Esophagus muscularis mucosa (tissue), 4 donors: ENCODE results near the gene KIRREL3. TPM values are rescaled to one million over a fixed set of nuclear protein-coding genes. Genes with fewer than 3 reads are reported as not detected.

Experiments used
- DNase-seq: peaks from one replicate; pipeline ENCODE4 v3.0.0-alpha.2; 2017; ENCODE audit errors: extremely low spot score
- H3K27ac ChIP-seq, 4 donors: fragments of 200-600 bp; sonication (generic); replicated peaks in 1 of 4; 1 replicate in 3 of 4; 2 replicates in 1 of 4; pipeline ENCODE4 v1.5.1; 2016 to 2019; ENCODE audit warnings: mild to moderate bottlenecking in 1 of 4
- H3K27me3 ChIP-seq, 4 donors: fragments of 200-600 bp; sonication (generic); one replicate each; pipeline versions ENCODE4 v1.5.1 to v1.6.0; 2016 to 2019
- H3K36me3 ChIP-seq, 4 donors: fragments of 200-600 bp; sonication (generic); one replicate each; pipeline ENCODE4 v1.5.1; 2016 to 2019
- H3K4me1 ChIP-seq, 4 donors: fragments of 200-600 bp; sonication (generic); one replicate each; pipeline ENCODE4 v1.5.1; 2016 to 2019
- H3K4me3 ChIP-seq, 4 donors: fragments of 200-600 bp; sonication (generic); 1 replicate in 2 of 4; 2 replicates in 2 of 4; pipeline ENCODE4 v1.5.1; 2016 to 2019; ENCODE audit warnings: mild to moderate bottlenecking in 4 of 4, moderate library complexity in 1 of 4
- H3K9me3 ChIP-seq, 4 donors: fragments of 200-600 bp; sonication (generic); 1 replicate in 3 of 4; 2 replicates in 1 of 4; pipeline ENCODE4 v1.5.1; 2016 to 2019
- EP300 ChIP-seq: sonication (generic); formaldehyde crosslinking; IDR thresholded peaks from one replicate; pipeline ENCODE4 v1.6.1; 2017; ENCODE audit warnings: antibody characterized with exemption
- POLR2A ChIP-seq: fragments of 450-650 bp; IDR thresholded peaks from one replicate; pipeline ENCODE4 v1.6.1; 2017; ENCODE audit warnings: antibody characterized with exemption, moderate library complexity, mild to moderate bottlenecking, low read depth
- POLR2AphosphoS5 ChIP-seq, 2 donors: sonication (generic); formaldehyde crosslinking; IDR thresholded peaks; one replicate each; pipeline ENCODE4 v1.6.1; 2017; ENCODE audit warnings: antibody characterized with exemption in 2 of 2
- WGBS: methylation state at CpG from one replicate; pipeline ENCODE4 v1.1.5; 2018; 5-methylcytosine and 5-hydroxymethylcytosine counted together
- intact Hi-C: fragments of 100-400 bp; cut with DNase I; formaldehyde crosslinking; loops from one replicate; pipeline ENCODE4 v1.15.1; 2023
- total RNA-seq, 4 donors: library from RNA; depleted of rRNA; stranded (reverse); fragments of >200 nt; gene quantifications; one replicate each; pipeline versions ENCODE4 v1.1.0 to v1.2.1, GENCODE V29; 2016
- TF ChIP-seq, protein P1 (sequence below), 3 experiments: fragments of 200-600 bp in 2 of 3; fragments of 450-650 bp in 1 of 3; sonication (generic) in 2 of 3; IDR thresholded peaks; one replicate each; pipeline ENCODE4 v1.5.1; 2017 to 2019; ENCODE audit warnings: antibody characterized with exemption in 3 of 3, mild to moderate bottlenecking in 2 of 3, moderate library complexity in 1 of 3

KIRREL3 gene
- total RNA-seq, 4 donors from 2014 or later: 1.7 to 6.5 (median 3.1) TPM

DNA sequence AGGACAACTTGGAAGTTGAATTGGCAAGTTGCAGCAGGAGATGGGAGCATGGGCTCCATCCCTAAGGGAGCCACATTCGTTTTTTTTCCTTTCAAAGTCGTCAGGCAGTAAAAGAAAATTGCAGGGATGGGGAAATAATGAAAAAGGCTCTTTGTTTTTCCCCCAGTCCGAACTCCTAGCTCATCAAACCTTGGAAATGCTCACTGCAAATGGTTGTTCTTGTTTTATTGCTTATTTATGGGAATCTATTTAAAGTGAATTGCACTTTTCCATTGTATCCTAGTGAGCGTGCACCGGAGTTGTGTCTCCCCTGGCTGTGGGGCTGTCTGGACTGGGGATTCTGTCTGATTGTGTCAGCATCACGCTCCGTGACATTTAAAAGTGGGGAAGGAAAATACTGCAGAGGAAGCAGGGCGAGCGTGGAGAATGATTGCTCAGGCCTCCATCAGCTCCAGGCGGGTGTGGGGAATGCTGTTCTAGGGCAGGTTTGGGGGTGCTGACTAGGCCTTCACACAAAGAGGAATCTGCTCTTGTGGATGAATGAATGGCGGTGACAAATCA is 306.4 kb downstream of the KIRREL3 start:
- H3K9me3 ChIP-seq: peaks cover 0 to 6% (median 0%) of the 10 kb centered on the region in 4 donors
- WGBS: 86% methylated on average over 11 of the region's 11 CpGs
- no peak overlapping the region for H3K27ac ChIP-seq
- peaks cover 0 to 9% (median 0%) of the 10 kb centered on the region in 4 donors for H3K27me3 ChIP-seq
- no peaks in the 10 kb centered on the region for H3K4me1 ChIP-seq
- H3K36me3 ChIP-seq: no peaks in the 10 kb centered on the region
- TF ChIP-seq, protein P1, sequence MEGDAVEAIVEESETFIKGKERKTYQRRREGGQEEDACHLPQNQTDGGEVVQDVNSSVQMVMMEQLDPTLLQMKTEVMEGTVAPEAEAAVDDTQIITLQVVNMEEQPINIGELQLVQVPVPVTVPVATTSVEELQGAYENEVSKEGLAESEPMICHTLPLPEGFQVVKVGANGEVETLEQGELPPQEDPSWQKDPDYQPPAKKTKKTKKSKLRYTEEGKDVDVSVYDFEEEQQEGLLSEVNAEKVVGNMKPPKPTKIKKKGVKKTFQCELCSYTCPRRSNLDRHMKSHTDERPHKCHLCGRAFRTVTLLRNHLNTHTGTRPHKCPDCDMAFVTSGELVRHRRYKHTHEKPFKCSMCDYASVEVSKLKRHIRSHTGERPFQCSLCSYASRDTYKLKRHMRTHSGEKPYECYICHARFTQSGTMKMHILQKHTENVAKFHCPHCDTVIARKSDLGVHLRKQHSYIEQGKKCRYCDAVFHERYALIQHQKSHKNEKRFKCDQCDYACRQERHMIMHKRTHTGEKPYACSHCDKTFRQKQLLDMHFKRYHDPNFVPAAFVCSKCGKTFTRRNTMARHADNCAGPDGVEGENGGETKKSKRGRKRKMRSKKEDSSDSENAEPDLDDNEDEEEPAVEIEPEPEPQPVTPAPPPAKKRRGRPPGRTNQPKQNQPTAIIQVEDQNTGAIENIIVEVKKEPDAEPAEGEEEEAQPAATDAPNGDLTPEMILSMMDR (IDR thresholded peaks at IDR 0.05): no peak
- no peak for DNase-seq
- intact Hi-C loops: no loop called here
- H3K4me3 ChIP-seq: no peak overlapping the region

DNA sequence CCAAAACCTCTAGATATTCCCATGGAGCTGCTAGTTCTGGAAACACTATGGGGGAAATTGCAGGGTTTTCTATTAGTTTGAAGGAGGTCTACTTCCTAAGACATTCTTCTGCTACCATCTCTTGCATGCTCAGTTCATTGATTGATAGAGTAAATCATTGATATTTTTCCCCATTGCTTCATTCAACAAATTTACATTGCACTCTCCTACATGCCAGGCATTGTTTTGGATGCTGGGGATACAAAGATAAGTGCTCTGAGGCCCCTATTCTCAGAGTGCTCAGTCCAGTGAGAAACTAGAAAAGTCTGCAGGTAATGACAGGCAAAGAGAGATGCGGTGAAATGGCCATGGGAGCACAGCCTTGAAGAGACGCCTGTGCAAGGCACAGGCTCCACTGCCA is 313.1 kb downstream of the KIRREL3 start:
- no peak overlapping the region for H3K27ac ChIP-seq
- H3K9me3 ChIP-seq: no peaks in the 10 kb centered on the region
- no peaks in the 10 kb centered on the region for H3K4me1 ChIP-seq
- WGBS: 83% methylated on average over 2 of the region's 2 CpGs
- DNase-seq: no peak
- no peaks in the 10 kb centered on the region for H3K36me3 ChIP-seq
- intact Hi-C loops: no loop called here
- H3K27me3 ChIP-seq: peaks cover 0 to 6% (median 0%) of the 10 kb centered on the region in 4 donors
- TF ChIP-seq, protein P1 (IDR thresholded peaks at IDR 0.05): no peak
- TF ChIP-seq POLR2A (no peak), POLR2AphosphoS5 (IDR thresholded peaks at IDR 0.05) (no peak), EP300 (no peak)
- H3K4me3 ChIP-seq: no peak overlapping the region

DNA sequence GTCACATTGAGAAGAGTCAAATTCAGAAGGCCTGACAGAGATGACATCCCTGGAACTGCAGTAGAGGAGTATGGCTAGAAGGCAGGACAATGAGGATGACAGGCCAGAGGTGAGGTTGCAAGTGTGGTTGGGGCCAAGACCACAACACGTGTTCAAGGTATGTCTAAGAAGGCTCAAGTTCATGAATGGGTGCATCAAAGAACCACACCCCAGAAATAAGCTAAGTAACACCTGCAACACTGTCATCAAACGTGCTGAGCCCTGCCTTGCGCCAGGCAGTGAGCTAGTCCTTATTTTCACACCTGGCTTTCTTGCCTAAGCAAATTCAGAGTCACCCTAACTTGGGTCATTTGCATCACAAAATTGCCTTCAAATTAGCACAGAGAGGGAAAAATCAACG is 313.6 kb downstream of the KIRREL3 start:
- 79% methylated on average over 4 of the region's 4 CpGs for WGBS
- no peaks in the 10 kb centered on the region for H3K36me3 ChIP-seq
- no peak for DNase-seq
- H3K9me3 ChIP-seq: no peaks in the 10 kb centered on the region
- intact Hi-C loops: no loop called here
- peaks cover 0 to 5% (median 0%) of the 10 kb centered on the region in 4 donors for H3K27me3 ChIP-seq
- H3K27ac ChIP-seq: no peak overlapping the region
- no peak overlapping the region for H3K4me3 ChIP-seq
- TF ChIP-seq POLR2AphosphoS5 (IDR thresholded peaks at IDR 0.05) (no peak), EP300 (no peak), POLR2A (no peak)
- TF ChIP-seq, protein P1 (IDR thresholded peaks at IDR 0.05): no peak
- H3K4me1 ChIP-seq: no peaks in the 10 kb centered on the region

DNA sequence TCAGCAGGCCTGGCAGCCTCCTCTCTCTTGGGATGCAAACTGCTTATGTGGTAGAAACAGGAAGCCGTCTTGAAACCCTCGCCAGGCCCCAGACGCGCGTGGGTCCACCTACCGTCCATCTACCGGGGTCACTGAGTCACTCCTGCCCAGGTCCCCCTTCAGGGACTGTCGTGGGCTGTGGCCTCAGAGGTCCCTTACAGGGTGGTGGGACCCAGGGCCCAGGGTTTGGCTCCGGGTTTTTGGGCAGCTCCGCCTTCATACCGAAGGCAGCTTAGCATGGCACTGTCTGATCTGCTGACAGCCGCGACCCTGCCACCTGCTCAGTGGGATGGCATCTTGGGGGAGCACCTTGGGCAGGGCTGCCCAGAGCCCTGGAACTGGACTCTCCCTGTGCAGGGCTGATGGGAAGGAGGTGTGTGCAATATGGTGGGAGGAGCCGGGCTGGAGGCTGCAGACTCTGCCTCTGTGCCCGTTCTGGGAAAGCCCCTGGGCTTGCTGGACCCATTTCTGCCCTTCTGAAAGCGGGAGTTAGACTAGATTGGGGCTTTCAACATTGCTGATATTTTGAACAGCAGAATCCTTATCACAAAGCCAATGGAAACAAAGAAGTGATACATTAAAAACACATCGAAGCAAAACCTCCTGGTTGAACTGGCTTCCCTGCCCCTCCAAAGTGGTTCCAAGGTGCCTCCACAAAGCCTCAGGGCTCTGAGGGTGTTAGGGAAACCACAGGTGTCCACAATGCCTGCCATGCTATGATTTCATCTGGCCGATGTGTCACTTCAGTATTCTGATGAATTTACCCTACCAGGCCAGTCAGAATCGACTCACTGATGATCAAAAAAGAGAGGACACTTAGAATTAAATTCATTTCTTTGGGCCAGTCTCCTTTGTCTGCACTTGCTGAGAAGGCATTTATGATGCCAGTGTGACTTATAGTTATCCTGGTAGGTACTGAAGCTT is 316.5 kb downstream of the KIRREL3 start:
- Histone ChIP-seq H3K4me3 (no peak overlapping the region), H3K27ac (no peak overlapping the region), H3K4me1 (no peaks in the 10 kb centered on the region), H3K9me3 (no peaks in the 10 kb centered on the region), H3K36me3 (no peaks in the 10 kb centered on the region), H3K27me3 (peaks cover 0 to 9% (median 0%) of the 10 kb centered on the region in 4 donors)
- TF ChIP-seq EP300 (no peak), POLR2AphosphoS5 (IDR thresholded peaks at IDR 0.05) (no peak), POLR2A (no peak)
- TF ChIP-seq, protein P1 (IDR thresholded peaks at IDR 0.05): no peak
- intact Hi-C loops: no loop called here
- 88% methylated on average over 10 of the region's 19 CpGs for WGBS
- DNase-seq: no peak
